Measurements from ENCODE around the gene FKBP4.

DNA sequence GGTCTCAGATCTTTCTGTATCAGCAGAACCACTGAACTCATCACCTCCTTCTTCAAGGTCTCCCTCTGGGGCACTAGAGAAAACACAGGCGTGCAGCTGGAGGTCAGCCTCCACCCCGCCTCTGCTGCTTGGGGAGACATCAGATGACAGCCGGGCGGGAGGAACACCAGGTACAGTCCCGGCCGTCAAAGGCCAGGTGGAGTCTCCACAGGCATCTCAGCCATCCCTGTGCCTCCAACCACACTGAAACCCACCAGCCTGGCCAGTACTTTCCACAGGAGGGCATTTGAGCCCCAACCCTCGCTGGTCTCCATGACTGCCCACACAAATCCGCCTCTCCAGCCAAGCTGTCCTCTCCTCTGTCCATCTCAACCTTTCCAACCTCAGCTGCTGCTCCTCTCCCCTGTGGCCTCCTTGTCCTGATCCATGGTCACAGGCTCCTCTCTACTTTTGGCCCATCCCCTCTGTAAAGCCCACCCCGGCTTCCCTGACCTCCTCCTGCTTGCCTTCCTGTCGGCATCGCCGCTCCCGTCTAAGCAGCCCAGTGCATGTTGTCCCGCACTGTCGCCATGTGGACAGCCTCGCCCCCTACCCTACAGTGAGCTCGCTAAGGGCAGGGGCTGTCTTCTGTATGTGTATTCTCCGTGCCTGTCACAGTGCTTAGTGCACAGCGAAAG, 21.4 kb upstream of the FKBP4 start:
- TF ChIP-seq EZH2phosphoT487 (IDR thresholded peaks at IDR 0.05; ENCODE audit: low read length) (no peak), EZH2 (optimal IDR thresholded peaks at IDR 0.05; ENCODE audit: low read depth, low read length) (no peak)
- TF ChIP-seq, protein P1, sequence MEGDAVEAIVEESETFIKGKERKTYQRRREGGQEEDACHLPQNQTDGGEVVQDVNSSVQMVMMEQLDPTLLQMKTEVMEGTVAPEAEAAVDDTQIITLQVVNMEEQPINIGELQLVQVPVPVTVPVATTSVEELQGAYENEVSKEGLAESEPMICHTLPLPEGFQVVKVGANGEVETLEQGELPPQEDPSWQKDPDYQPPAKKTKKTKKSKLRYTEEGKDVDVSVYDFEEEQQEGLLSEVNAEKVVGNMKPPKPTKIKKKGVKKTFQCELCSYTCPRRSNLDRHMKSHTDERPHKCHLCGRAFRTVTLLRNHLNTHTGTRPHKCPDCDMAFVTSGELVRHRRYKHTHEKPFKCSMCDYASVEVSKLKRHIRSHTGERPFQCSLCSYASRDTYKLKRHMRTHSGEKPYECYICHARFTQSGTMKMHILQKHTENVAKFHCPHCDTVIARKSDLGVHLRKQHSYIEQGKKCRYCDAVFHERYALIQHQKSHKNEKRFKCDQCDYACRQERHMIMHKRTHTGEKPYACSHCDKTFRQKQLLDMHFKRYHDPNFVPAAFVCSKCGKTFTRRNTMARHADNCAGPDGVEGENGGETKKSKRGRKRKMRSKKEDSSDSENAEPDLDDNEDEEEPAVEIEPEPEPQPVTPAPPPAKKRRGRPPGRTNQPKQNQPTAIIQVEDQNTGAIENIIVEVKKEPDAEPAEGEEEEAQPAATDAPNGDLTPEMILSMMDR (IDR thresholded peaks at IDR 0.05; ENCODE audit: low read length): no peak
